Measurements from ENCODE around the gene IQCF2.
"Not testable (repeated sequence)": the region's sequence is repeated elsewhere in the genome, so short reads cannot be mapped to it uniquely, and the experiment has no call there.

Gene IQCF2

DNA sequence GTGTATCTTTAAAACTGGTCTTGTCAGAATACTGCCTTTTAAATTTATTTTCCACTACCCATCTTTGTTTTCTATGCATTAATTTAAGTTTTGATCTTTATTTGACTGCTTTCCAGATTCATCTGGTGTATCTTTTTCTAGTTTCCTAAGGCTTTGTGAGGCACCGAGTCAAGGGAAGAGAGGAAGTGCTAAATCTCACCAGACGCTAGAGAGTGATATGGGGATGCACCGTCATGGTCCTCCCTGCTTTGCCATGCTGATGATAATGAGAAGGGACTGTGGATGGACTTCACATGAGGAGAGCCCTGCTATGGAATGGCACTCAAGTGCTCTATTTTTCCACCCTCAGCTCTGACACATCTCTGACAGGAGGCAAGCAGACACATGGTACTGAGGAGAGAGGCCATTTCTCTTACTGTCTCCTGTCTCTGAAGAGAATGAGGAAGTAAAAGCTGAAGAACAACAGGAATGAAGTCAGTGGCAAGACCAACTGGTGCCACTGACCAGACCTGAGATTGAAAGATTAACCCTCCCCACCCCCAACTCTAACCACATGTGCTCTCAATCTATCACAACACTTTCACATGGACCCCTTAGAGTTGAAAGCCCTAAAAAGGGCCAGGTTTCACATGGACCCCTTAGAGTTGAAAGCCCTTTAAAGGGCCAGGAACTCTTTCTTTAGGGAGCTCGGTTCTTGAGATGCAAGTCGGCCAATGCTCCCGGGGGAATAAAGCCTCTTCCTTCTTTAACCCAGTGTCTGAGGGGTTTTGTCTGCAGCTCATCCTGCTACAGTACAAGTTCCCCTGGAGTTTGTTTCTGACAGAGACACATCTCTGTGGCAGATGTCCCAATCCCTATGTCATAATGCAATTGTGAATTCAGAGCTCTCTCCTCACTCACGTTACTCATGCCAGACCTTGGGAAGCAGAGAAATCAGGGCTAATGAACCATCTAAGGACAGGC, at the start of gene IQCF2:
Gene IQCF2 (plus strand): TSS at position 913 of the 963 bp plus-strand sequence. CDS start 52 bp downstream, outside the sequence.
- DNase-seq (ENCODE audit: low spot score) = no peak

DNA sequence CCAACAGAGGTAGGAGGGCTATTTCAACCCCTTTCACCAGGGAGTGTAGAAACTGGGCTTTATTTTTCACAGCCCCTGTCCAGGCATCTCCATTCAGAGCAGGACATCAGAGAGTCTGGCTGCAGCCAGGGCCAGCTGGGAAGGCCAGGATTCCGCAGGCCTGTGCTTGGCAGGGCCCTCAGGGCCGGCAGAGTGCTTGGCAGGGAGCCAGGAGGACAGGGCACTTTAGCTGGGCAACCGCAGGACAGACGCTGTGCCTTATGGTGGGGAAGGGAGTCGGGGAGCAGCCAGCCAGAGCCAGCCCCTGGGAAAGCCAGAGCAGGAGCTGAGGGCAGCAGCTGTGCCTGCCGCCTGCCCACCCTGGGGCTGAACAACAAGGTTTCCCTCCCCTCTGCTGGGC, 47.9 kb upstream of the IQCF2 start:
- DNase-seq (ENCODE audit: low spot score) = peak; percentile 14

DNA sequence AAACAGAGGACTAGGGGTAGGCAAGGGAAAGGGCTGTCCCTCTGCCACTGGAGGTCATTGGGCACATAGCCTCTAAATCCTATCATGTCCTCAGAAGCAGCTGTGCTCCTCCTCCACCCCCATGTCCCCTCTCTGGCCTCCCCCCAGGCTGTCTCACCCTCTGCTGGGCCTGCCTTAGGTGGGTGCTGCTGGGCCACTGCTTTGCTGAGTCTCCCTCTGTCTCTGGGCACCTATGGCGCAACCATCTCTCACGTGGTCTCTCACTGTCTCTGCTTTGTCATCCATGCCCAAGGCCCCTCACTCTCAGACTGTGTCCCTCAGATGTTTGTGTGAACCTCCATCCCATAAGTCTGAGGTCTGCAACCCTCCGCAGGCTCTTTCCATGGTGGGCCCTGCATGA, 47.4 kb upstream of the IQCF2 start:
- DNase-seq (ENCODE audit: low spot score) = no peak

DNA sequence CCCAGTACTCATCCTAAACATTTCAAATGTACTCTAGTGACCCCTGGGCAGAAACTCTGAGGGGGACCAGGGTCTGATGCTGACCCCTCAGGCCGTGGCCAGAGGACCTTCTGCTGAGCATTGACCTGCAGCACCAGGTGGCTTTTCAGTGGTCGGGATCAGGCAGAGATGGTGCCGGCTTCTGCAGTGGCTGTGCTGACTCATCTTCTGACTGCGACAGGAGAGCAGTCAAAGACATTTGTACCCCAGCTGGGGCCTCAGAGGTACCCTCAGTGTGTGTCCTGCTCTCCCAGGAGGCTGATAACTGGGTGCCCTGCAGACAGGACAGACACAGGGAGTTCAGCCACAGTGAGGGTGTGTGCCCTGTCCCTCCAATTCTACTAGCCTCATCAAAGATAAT, 45.8 kb upstream of the IQCF2 start:
- no peak for DNase-seq (ENCODE audit: low spot score)

DNA sequence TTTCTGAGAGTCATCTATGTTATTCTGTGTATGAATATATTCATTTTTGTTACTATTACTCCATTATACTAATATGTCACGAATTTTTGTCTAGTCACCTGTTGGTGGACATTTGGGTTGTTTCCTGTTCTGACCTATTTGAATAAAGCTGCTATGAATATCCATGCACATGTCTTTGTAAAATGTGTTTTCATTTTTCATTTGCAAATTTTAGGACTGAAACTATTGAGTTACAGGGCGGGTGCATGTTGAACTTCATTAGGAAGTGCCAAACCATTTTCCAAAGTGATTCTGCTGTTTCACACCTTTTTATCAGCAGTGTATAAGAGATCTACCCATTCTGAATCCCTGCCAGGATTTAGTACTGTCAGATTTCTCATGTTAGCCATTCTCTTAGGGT, 44.7 kb upstream of the IQCF2 start:
- DNase-seq (ENCODE audit: low spot score) = no peak

DNA sequence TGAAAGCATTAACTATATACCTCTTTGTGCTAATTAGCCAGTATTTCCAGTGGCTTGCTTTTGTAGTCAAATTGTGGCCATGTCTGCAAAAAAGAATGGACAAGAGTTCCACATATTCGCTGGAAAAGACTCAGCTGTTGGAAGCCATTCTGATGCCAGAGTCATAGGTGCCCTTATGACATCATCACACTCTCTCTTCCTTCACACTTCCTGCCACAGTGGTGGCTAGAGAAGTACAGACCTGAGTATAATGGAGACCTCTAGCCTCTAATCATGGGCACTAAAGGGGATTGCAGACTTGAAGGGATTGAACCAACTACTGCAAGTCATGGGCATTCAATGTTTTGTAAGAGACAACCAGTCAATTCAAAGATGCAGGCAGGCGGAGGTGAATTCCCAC, 44.0 kb upstream of the IQCF2 start:
- no peak for DNase-seq (ENCODE audit: low spot score)

DNA sequence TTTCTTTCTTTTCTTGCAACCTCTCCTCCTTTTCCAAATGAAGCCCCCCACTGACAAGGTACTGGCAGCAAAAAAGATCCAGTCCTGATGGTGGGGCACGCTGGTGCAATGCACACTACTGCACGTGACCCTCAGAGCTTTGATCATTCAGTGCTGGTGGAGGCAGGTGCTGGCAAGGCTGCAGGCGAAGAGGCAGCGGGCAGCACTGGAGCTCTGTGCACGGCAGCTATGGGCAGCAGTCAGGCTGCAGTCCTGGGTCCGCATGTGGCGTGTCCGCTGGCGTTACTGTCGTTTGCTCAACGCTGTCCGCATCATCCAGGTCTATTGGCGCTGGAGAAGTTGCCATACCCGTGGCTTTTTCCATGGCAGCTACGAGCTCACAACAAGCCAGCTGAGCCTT, 42.3 kb upstream of the IQCF2 start:
- no peak for DNase-seq (ENCODE audit: low spot score)

DNA sequence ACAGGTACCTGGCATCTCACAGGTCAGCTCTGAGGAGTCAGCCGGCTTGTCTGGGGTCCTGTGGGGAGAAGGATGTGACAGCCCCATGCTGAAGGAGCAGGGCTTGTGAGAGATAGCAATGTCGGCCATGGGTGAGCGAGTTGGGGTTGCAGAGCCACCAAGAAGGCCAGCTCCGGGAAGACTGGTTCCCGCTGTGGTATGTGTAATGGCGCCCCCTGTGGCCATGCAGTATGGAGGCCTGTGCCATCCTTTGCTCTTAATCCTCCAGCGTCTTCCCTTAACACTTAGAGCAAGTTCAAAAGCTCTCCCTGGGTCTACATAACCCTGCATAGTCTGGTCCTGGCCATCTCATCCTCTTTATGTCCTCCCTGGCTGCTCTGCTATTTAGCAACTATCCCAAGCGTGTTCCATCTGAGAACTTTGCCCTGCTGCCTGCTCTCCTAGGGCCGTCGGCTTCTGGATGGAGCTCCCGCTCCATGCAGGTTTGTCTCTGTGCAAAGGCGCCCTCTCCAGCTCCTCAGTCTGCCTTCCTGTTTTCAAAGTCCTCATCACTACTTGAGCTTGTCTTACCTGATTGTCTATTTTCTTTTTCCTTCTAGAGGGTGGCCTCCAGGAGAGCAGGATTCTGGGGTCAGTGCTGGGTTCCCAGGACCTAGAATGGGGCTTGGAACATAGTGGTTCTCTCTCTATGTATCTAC, 41.6 kb upstream of the IQCF2 start:
- no peak for DNase-seq (ENCODE audit: low spot score)

DNA sequence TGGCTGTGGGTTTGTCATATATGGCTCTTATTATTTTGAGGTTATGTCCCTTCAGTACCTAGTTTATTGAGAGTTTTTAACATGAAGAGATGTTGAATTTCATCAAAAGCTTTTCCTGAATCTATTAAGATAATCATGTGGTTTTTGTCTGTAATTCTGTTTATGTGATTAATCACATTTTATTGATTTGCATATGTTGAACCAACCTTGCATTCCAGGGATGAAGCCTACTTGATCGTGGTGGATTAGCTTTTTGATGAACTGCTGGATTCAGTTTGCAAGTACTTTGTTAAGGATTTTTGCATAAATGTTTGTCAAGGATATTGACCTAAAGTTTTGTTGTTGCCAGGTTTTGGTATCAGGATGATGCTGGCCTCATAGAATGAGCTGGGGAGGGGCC, 33.1 kb upstream of the IQCF2 start:
- no peak for DNase-seq (ENCODE audit: low spot score)

DNA sequence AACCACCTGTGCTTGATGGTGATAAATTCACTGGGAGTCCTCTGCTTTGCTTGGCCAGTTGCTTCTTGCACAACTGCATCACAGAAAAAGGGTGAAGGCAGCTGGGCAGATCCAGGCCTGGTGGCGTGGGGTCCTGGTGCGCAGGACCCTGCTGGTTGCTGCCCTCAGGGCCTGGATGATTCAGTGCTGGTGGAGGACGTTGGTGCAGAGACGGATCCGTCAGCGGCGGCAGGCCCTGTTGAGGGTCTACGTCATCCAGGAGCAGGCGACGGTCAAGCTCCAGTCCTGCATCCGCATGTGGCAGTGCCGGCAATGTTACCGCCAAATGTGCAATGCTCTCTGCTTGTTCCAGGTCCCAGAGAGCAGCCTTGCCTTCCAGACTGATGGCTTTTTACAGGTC, 31.1 kb upstream of the IQCF2 start:
- DNase-seq (ENCODE audit: low spot score) = no peak

DNA sequence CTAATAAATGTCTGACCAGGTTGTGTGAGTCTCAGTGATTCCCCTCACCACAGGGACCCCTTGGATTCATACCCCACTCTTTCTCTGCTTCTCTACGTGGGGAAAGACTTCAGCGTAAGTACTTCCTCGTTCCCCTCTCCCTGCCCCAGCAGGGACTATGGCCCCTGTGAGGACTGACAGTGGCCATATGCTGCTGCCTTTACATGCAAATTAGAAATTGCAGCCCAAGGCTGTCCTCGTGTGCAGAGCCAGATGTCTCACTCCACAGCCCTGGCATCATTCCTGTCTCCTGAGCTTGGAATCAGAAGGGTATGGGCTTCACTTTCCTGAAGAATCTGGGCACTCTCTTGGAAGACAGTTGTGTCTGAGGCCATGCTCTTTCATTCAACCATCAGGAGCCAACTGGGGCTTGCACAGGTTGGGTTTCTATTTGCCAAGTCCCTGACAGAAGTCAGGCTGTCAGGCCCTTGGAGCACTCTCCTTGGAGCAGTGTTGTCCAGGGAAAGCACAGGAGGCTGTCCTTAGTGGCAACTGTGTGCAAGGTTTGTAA, 30.5 kb upstream of the IQCF2 start:
- no peak for DNase-seq (ENCODE audit: low spot score)

DNA sequence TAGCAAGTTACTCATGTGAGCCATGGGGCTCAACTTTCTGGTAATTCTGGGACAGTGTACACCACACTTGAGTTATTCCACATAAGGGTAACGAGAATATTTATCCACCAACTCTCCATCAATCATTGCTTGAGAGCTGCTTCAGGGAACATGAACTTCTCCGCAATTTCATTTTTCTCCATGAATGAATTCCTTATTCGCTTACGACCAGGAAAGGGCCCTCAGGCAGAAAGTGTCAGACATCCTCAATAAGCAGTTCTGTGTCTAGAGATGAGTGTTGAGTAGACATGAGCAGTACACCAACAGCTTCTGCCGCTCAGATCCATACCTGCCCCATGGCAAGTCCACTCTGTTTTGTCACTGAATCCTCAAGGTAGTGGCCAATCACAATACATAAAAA, 24.8 kb upstream of the IQCF2 start:
- no peak for DNase-seq (ENCODE audit: low spot score)

DNA sequence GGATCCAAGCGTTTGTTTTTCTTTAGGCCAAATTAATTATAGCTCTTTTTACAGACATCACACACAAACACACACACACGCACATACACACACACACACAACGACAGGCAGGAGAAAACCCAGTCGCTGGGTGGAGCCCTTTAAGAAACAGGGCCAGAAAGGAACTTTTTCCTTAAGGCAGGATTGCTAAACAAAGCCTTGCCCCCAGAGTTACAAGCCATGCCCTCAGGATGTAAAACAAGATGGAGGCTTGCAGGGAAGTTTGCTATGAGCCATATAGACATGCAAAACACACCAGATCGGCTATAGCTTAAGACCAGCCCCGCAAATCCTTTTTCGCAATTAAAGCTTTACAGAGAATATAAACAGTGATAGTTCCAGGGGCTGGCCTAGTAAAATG, 16.3 kb upstream of the IQCF2 start:
- DNase-seq (ENCODE audit: low spot score) = no peak

DNA sequence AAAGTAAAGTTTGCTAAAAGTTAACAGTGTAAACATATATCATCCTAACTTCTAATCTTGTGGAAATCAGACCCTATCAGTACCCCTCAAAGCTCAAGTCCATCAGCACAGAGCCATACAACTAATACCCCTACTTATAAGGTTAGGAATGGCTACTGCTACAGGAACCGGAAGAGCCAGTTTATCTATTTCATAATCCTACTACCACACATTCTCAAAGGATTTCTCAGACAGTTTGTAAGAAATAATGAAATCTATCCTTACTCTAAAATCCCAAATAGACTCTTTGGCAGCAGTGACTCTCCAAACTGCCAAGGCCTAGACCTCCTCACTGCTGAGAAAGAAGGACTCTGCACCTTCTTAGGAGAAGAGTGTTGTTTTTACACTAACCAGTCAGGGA, 6.0 kb upstream of the IQCF2 start:
- not testable (repeated sequence) for DNase-seq (ENCODE audit: low spot score)

DNA sequence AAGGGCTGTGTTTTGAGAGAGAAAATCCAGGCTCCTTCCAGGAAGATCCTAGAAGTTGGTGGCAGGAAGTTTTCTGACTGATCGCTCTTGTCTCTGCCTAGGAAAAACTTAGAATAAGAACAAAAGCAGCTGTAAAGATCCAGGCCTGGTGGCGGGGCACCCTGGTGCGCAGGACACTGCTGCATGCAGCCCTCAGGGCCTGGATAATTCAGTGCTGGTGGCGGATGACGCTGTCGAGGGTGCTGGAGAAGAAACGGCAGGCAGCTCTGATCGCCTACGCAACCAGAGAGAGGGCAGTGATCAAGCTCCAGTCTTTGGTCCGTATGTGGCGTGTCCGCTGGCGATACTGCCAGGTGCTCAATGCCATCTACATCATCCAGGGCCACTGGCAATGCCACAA, 1.5 kb downstream of the IQCF2 start:
- DNase-seq (ENCODE audit: low spot score) = no peak

DNA sequence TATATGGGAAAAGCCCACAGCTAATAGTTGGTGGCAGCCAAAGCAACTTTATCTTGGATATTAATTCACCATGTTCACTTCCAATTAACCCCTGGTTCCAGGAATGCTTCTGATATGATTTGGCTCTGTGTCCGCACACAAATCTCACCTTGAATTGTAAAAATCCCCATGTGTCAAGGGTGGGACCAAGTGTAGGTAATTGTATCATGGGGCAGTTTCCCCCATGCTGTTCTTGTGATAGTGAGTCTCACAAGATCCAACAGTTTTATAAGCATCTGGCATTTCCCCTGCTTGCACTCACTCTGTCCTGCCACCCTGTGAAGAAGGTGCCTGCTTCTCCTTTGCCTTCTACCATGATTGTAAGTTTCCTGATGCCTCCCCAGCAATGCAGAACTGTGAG, 7.5 kb downstream of the IQCF2 start:
- DNase-seq (ENCODE audit: low spot score) = not testable (repeated sequence)

DNA sequence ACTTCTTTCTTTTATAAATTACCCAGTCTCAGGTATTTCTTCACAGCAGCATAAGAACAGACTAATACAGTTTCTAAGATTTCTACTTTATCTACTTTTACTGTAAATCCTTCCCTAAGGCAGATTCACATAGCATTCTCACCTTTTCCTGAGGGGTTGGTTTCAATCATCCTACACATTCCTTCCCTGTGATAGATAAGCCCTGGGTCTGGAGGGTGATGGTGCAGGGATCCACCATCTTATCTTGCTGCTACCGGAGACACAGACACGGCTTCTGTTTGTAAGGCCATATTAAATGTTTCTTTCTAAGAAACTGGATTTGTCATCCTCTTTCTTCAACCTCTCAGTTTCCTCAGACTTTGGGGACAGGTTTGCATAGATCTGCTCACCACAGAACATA, 7.9 kb downstream of the IQCF2 start:
- no peak for DNase-seq (ENCODE audit: low spot score)

DNA sequence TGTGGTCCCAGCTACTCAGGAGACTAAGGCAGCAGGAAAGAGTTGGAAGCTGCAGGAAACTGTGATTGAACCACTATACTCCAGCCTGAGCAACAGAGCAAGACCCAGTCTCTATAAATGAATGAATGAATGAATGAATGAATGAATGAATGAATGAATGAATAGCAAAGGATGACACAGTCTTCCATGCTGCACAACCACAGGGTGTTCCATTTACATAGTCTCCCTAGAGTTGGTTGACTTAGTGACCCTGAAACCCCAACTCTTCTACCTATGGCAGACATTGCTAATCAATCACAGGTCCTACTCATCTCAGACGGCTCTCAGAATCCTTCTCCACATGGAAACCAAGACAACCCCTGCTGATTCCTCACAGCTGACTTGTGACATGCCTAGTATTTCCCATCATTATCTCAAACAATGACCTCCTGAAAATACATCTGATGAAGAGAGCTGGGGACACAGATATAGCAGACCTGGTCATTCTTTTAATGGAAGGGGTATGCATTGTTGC, 11.9 kb downstream of the IQCF2 start:
- no peak for DNase-seq (ENCODE audit: low spot score)

DNA sequence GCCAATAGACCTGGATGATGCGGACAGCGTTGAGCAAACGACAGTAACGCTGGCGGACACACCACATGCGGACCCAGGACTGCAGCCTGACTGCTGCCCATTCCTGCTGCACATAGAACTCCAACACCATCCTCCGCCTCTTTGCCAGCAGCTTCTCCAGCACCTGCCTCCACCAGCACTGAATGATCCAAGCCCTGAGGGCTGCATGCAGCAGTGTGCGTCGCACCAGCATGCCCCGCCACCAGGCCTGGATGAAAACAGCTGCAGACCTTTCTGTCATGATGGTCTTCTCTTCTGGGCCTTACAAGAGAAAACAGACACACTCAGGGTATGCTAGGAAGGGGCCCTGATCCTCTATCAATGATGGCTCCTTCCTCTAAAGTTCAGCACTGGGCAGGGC, 12.5 kb downstream of the IQCF2 start:
- no peak for DNase-seq (ENCODE audit: low spot score)

DNA sequence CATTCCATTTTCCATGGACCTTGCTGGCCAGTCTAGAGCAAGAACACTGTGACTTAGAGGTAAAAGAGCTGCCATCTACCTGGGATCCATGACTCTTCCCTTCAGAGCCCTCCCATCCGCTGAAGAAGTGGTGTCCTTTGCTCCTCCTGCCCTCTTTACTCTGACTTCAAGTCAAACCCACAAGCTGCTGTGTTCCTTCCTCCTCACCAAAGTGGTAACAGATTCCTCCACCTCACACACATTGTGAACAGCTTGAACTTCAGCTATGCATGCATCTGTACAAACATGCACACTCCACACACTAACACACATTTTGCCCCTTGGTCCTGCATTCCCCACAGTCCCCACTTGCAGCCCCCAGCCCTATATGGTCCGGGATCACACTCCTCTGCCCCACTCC, 13.0 kb downstream of the IQCF2 start:
- no peak for DNase-seq (ENCODE audit: low spot score)

DNA sequence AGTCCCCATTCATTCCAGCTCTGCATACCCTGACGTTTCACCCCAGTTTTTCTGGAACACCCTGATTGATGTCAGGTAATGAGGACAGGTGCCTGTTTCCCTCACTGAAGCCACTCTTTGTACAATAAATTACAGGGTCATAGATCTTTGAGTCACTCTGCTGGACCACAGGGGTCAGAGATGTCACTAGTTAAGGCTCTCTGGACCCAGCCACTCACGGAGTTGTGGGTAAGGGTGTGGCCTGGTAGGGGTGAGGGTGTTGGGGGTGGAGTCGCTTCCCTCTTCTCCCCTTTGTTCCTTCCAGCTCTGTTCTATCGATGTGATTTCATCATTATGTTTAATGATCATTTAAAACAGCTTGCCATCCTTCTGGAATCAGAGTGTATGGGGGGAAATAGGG, 13.5 kb downstream of the IQCF2 start:
- DNase-seq (ENCODE audit: low spot score) = peak; percentile 4

DNA sequence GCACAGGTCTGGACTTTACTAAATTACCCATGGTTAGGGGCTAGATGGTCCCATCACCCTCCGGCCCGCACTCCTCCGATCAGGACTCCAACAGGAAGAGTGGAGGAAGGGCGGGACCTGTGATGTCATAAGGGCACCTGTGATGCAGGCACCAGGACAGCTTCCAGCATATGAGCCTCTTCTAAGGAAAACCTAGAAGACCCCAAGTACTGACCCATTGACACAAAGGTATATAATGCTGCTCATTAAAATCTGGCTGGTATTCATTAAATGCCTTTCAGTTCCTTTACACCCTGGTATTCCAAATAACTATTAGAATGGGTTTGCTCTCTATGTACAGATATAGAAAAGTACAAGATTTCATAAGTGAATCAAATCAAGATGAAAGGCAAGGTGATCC, 14.1 kb downstream of the IQCF2 start, which contains the start of gene IQCF5:
Gene IQCF5 (minus strand): TSS at position 101 of the 400 bp plus-strand sequence. CDS start 70 bp downstream, at position 31.
- no peak for DNase-seq (ENCODE audit: low spot score)

DNA sequence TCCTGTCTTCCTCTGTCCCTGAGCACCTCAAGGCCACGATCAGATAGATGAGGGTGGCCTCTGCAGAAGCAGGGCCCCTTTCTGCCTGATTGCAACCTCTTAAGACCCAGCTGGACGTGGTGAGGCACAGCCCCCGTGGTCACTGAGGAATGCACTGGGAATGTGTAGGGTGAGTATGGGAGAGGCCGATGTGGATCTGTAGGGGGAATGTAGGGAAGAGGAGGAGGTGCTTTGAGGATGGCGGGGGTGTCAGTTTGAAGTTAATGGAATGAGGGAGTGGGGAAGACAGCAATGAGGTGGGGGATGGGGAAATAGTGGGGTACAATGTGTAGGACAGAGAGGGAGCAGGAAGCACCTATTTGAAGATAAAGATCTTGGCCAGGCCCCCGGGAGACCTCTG, 14.8 kb downstream of the IQCF2 start:
- DNase-seq (ENCODE audit: low spot score) = no peak
